ENCODE measurements around the gene NPR1. TPM values are rescaled to one million over a fixed set of nuclear protein-coding genes. Genes with fewer than 3 reads are reported as not detected.

NPR1 gene
- total and polyA plus RNA-seq, 2 experiments from 2014 or later = 3.7 to 9.0 TPM

DNA sequence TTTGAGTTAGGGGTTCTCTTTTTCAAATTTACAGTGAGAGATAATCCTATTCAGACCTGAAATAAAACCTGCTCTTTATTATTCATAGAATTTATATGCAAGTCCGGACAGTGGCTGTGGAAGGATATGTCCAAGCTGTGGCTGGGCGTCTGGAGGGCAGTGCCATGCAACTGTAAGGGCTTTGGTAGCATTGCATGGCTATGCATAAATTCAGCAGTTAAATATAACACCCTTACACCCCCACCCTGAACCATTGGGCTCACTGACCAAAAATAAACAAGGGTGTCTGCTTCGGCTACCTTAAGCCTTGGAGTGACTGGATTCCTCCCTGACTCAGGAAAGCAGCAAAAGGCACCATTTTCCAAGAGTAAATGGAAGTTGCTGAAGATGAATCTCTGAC is 39.2 kb upstream of the NPR1 start:
- Histone ChIP-seq H3F3A (replicated peaks; ENCODE audit: low read depth) (peaks cover 38% of the 10 kb centered on the region), H3K4me2 (no peak overlapping the region), H2AFZ (no peak overlapping the region), H3K36me3 (ENCODE audit: insufficient read depth) (peaks cover 84% of the 10 kb centered on the region), H3K9me2 (ENCODE audit: insufficient read depth) (no peaks in the 10 kb centered on the region), H3K4me3 (no peak overlapping the region), H3K4me1 (ENCODE audit: insufficient read depth) (peaks cover 6% of the 10 kb centered on the region; the same call in 1 of the 2 replicates), H3K79me2 (replicated peaks; ENCODE audit: insufficient read depth) (peaks cover 71% of the 10 kb centered on the region), H3K27me3 (ENCODE audit: insufficient read depth) (no peaks in the 10 kb centered on the region), H3K27ac (ENCODE audit: low read depth) (no peak overlapping the region), H4K20me1 (replicated peaks; ENCODE audit: insufficient read depth) (peaks cover 46% of the 10 kb centered on the region)
- H3K4me1 Mint-ChIP-seq = peaks cover 8% of the 10 kb centered on the region
- TF ChIP-seq ZNF331 (CRISPR knock-in tag; IDR thresholded peaks at IDR 0.05; ENCODE audit: low read depth) (no peak), EZH2phosphoT487 (IDR thresholded peaks at IDR 0.05; ENCODE audit: unreplicated experiment) (no peak), STAT1 (IDR thresholded peaks at IDR 0.05; ENCODE audit: unreplicated experiment) (no peak), EZH2 (IDR thresholded peaks at IDR 0.05; ENCODE audit: low read depth, unreplicated experiment) (no peak), ZNF114 (CRISPR knock-in tag; IDR thresholded peaks at IDR 0.05) (no peak), CREB1 (CRISPR knock-in tag; IDR thresholded peaks at IDR 0.05; ENCODE audit: low read depth) (no peak), NANOG (IDR thresholded peaks at IDR 0.05; ENCODE audit: borderline replicate concordance) (no peak), POLR2AphosphoS5 (IDR thresholded peaks at IDR 0.05; ENCODE audit: low read depth) (no peak), JUNB (IDR thresholded peaks at IDR 0.05; ENCODE audit: unreplicated experiment) (no peak)
- TF ChIP-seq, protein P1, sequence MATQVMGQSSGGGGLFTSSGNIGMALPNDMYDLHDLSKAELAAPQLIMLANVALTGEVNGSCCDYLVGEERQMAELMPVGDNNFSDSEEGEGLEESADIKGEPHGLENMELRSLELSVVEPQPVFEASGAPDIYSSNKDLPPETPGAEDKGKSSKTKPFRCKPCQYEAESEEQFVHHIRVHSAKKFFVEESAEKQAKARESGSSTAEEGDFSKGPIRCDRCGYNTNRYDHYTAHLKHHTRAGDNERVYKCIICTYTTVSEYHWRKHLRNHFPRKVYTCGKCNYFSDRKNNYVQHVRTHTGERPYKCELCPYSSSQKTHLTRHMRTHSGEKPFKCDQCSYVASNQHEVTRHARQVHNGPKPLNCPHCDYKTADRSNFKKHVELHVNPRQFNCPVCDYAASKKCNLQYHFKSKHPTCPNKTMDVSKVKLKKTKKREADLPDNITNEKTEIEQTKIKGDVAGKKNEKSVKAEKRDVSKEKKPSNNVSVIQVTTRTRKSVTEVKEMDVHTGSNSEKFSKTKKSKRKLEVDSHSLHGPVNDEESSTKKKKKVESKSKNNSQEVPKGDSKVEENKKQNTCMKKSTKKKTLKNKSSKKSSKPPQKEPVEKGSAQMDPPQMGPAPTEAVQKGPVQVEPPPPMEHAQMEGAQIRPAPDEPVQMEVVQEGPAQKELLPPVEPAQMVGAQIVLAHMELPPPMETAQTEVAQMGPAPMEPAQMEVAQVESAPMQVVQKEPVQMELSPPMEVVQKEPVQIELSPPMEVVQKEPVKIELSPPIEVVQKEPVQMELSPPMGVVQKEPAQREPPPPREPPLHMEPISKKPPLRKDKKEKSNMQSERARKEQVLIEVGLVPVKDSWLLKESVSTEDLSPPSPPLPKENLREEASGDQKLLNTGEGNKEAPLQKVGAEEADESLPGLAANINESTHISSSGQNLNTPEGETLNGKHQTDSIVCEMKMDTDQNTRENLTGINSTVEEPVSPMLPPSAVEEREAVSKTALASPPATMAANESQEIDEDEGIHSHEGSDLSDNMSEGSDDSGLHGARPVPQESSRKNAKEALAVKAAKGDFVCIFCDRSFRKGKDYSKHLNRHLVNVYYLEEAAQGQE (IDR thresholded peaks at IDR 0.05; ENCODE audit: unreplicated experiment) = no peak
- TF ChIP-seq, protein P2, sequence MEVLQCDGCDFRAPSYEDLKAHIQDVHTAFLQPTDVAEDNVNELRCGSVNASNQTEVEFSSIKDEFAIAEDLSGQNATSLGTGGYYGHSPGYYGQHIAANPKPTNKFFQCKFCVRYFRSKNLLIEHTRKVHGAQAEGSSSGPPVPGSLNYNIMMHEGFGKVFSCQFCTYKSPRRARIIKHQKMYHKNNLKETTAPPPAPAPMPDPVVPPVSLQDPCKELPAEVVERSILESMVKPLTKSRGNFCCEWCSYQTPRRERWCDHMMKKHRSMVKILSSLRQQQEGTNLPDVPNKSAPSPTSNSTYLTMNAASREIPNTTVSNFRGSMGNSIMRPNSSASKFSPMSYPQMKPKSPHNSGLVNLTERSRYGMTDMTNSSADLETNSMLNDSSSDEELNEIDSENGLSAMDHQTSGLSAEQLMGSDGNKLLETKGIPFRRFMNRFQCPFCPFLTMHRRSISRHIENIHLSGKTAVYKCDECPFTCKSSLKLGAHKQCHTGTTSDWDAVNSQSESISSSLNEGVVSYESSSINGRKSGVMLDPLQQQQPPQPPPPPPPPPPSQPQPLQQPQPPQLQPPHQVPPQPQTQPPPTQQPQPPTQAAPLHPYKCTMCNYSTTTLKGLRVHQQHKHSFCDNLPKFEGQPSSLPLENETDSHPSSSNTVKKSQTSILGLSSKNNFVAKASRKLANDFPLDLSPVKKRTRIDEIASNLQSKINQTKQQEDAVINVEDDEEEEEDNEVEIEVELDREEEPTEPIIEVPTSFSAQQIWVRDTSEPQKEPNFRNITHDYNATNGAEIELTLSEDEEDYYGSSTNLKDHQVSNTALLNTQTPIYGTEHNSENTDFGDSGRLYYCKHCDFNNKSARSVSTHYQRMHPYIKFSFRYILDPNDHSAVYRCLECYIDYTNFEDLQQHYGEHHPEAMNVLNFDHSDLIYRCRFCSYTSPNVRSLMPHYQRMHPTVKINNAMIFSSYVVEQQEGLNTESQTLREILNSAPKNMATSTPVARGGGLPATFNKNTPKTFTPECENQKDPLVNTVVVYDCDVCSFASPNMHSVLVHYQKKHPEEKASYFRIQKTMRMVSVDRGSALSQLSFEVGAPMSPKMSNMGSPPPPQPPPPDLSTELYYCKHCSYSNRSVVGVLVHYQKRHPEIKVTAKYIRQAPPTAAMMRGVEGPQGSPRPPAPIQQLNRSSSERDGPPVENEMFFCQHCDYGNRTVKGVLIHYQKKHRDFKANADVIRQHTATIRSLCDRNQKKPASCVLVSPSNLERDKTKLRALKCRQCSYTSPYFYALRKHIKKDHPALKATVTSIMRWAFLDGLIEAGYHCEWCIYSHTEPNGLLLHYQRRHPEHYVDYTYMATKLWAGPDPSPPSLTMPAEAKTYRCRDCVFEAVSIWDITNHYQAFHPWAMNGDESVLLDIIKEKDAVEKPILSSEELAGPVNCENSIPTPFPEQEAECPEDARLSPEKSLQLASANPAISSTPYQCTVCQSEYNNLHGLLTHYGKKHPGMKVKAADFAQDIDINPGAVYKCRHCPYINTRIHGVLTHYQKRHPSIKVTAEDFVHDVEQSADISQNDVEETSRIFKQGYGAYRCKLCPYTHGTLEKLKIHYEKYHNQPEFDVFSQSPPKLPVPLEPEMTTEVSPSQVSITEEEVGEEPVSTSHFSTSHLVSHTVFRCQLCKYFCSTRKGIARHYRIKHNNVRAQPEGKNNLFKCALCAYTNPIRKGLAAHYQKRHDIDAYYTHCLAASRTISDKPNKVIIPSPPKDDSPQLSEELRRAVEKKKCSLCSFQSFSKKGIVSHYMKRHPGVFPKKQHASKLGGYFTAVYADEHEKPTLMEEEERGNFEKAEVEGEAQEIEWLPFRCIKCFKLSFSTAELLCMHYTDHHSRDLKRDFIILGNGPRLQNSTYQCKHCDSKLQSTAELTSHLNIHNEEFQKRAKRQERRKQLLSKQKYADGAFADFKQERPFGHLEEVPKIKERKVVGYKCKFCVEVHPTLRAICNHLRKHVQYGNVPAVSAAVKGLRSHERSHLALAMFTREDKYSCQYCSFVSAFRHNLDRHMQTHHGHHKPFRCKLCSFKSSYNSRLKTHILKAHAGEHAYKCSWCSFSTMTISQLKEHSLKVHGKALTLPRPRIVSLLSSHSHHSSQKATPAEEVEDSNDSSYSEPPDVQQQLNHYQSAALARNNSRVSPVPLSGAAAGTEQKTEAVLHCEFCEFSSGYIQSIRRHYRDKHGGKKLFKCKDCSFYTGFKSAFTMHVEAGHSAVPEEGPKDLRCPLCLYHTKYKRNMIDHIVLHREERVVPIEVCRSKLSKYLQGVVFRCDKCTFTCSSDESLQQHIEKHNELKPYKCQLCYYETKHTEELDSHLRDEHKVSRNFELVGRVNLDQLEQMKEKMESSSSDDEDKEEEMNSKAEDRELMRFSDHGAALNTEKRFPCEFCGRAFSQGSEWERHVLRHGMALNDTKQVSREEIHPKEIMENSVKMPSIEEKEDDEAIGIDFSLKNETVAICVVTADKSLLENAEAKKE (CRISPR knock-in tag; IDR thresholded peaks at IDR 0.05) = no peak
- TF ChIP-seq, protein P3, sequence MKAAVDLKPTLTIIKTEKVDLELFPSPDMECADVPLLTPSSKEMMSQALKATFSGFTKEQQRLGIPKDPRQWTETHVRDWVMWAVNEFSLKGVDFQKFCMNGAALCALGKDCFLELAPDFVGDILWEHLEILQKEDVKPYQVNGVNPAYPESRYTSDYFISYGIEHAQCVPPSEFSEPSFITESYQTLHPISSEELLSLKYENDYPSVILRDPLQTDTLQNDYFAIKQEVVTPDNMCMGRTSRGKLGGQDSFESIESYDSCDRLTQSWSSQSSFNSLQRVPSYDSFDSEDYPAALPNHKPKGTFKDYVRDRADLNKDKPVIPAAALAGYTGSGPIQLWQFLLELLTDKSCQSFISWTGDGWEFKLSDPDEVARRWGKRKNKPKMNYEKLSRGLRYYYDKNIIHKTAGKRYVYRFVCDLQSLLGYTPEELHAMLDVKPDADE (IDR thresholded peaks at IDR 0.05) = no peak
- TF ChIP-seq, protein P4, sequence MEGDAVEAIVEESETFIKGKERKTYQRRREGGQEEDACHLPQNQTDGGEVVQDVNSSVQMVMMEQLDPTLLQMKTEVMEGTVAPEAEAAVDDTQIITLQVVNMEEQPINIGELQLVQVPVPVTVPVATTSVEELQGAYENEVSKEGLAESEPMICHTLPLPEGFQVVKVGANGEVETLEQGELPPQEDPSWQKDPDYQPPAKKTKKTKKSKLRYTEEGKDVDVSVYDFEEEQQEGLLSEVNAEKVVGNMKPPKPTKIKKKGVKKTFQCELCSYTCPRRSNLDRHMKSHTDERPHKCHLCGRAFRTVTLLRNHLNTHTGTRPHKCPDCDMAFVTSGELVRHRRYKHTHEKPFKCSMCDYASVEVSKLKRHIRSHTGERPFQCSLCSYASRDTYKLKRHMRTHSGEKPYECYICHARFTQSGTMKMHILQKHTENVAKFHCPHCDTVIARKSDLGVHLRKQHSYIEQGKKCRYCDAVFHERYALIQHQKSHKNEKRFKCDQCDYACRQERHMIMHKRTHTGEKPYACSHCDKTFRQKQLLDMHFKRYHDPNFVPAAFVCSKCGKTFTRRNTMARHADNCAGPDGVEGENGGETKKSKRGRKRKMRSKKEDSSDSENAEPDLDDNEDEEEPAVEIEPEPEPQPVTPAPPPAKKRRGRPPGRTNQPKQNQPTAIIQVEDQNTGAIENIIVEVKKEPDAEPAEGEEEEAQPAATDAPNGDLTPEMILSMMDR (conservative IDR thresholded peaks at IDR 0.05; ENCODE audit: low read depth in 2 of 2) = no peak
- no peaks in the 10 kb centered on the region for H3K9me3 Mint-ChIP-seq
- no peak overlapping the region for H3K4me3 Mint-ChIP-seq
- H3K36me3 Mint-ChIP-seq (ENCODE audit: low read depth) = peaks cover 92% of the 10 kb centered on the region
- DNase-seq (ENCODE audit: low spot score) (no peak), ATAC-seq (no peak)
- H3K27ac Mint-ChIP-seq = no peak overlapping the region
- H3K27me3 Mint-ChIP-seq (ENCODE audit: insufficient read depth, low read depth, poor library complexity) = peaks cover 3% of the 10 kb centered on the region

Measured in GM23338 (cell line).